Measurements from ENCODE around the gene PRRC2C. TPM values are rescaled to one million over a fixed set of nuclear protein-coding genes. Genes with fewer than 3 reads are reported as not detected.
"Not testable (repeated sequence)": the region's sequence is repeated elsewhere in the genome, so short reads cannot be mapped to it uniquely, and the experiment has no call there.

PRRC2C gene
- total RNA-seq, 1 donor from 2014 or later: 297 TPM

DNA sequence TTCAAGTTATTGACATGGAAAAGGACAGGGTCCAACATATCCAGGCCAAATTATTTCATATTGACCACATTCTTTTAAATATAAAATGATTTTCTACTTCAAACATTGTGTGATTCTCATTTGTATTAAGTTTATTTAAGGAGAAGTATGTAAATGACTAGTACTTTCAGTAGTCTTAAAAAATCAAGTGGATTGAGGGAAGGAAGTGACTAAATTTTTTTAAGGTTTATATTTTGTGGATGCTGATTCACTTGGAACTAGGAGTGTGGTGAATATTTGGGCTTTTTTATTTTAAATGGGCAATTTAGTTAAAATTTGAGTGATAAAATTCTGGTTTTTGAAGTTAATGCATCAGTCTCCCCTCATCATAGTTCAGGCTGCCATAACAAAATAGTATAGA lies 10.1 kb downstream of the PRRC2C start:
- intact Hi-C loops (cut with micrococcal nuclease): no loop called here

DNA sequence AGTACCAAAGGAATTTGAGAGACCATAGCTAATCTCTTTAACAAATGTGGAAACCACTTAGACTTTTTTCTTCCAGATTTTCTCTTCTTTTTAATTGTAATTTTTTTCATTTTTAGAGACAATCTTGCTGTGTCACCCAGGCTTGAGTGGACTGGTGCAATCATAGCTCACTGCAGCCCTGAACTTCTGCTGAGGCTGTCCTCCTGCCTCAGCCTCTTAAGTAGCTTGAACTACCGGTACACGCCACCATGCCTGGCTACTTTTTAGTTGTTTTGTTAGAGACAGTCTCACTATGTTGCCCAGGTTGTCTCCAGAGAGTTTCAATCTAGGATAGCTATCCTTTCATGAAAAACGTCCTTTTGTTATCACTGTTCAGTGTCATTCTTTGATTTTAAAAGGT lies 15.0 kb downstream of the PRRC2C start:
- intact Hi-C loops (cut with micrococcal nuclease): loop anchor here (2.0 kb wide), 1 partner anchor 14 kb away; no protein-coding TSS in a partner anchor

GRCh38 chr1:171500803-171501202 lies 15.5 kb downstream of the PRRC2C start:
- intact Hi-C loops (cut with micrococcal nuclease): loop anchor here (2.0 kb wide), 1 partner anchor 14 kb away; no protein-coding TSS in a partner anchor

DNA sequence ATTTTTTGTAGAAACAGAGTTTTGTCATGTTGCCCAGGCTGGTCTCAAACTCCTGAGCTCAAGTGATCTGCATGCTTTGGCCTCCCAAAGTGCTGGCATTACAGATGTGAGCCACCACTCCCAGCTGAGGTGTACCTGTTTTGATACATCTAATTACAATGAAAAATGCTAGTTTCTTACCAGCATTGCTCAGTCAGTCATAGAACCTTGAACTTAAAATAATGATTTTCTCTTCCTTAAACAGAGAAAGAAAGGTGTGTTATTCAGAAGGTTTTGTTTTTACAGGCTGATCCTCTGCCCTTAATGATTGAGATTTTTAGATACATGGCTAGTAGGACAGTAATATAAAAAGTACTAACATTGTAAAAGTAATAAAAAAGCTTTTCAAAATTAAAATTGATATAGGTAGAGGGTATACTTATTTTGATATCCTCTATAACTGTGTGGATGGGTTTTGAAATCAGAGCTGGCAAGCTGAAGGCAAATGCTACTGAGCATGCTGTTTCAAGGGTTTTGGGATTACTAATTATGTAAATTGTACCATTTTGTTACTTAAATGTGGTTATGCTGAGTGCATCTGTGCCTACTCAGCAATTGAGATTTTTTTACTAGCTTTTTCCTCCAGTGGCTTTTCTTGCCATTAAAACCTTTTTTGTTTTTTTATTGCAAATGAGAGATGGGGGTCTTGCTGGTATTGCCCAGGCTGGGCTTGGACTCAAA lies 16.1 kb downstream of the PRRC2C start:
- intact Hi-C loops (cut with micrococcal nuclease): loop anchor here (2.0 kb wide), 1 partner anchor 15 kb away; no protein-coding TSS in a partner anchor

GRCh38 chr1:171506525-171507304 lies 21.4 kb downstream of the PRRC2C start:
- intact Hi-C loops (cut with micrococcal nuclease): no loop called here

DNA sequence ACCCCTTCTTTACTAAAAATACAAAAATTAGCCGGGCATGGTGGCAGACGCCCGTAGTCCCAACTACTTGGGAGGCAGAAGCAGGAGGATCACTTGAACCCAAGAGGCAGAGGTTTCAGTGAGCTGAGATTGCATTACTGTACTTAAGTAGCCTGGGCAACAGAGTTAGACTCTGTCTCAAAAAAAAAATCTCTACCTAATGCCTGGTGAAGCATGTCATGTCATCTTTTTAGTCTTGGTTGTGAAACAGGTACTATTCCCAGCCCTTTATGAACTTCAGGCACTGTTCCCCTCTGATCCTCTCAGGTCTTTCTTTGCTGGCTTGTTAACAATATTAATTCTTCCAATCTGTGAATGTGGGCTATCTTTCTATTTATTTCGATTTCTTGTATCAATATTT lies 22.1 kb downstream of the PRRC2C start:
- intact Hi-C loops (cut with micrococcal nuclease): no loop called here

- intact Hi-C loops (cut with micrococcal nuclease): no loop called here
Measured at GRCh38 chr1:171509191-171509590, 23.9 kb downstream of the PRRC2C start.

GRCh38 chr1:171513743-171514142 lies 28.4 kb downstream of the PRRC2C start:
- intact Hi-C loops (cut with micrococcal nuclease): no loop called here

GRCh38 chr1:171515299-171515698 lies 30.0 kb downstream of the PRRC2C start:
- intact Hi-C loops (cut with micrococcal nuclease): loop anchor here (1.0 kb wide), 1 partner anchor 30 kb away; the partner anchor contains the start of gene PRRC2C

DNA sequence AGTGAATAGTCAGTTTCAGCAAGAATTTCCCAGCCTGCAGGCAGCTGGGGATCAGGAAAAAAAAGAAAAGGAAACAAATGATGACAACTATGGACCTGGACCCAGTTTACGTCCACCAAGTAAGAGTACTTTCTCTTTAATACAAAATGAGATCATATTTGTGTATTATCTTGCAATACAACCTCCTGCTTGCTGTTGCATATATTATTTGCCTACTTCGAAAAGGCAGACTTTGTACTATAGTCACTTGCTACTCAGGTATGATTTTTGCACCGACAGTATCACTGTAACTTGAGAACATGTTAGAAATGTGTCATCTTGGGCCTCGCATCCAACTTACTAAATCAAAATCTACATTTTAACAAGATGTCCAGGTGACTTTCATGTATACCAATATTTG lies 30.4 kb downstream of the PRRC2C start:
- intact Hi-C loops (cut with micrococcal nuclease): loop anchor here (1.0 kb wide), 1 partner anchor 30 kb away; the partner anchor contains the start of gene PRRC2C

GRCh38 chr1:171521567-171521966 lies 36.2 kb downstream of the PRRC2C start:
- intact Hi-C loops (cut with micrococcal nuclease): no loop called here

DNA sequence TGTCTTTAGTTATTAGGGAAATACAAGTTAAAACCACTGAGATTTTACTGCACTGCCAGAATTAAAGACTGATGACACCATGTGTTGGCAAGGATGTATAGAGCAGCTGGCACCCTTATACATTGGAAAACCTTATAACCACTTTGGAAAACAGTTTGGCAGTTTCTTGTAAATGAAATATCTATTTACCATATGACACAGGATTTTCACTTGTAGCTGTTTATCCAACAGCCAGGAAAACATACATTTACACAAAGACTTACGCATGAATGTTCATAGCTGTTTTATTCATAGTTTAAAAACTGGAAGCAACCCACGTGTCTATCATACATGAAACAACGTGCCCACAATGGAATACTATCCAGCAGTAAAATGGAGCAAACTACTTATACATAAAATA lies 45.3 kb downstream of the PRRC2C start:
- intact Hi-C loops (cut with micrococcal nuclease): loop anchor here (5.0 kb wide), 1 partner anchor 37 kb away; no protein-coding TSS in a partner anchor

GRCh38 chr1:171532520-171532919 lies 47.2 kb downstream of the PRRC2C start:
- intact Hi-C loops (cut with micrococcal nuclease): loop anchor here (5.0 kb wide), 1 partner anchor 35 kb away; no protein-coding TSS in a partner anchor

- intact Hi-C loops (cut with micrococcal nuclease): loop anchor here (5.0 kb wide), 2 partner anchors 42 to 58 kb away; partner anchors contain the start of gene PRRC2C
Measured at GRCh38 chr1:171545523-171545922, 60.2 kb downstream of the PRRC2C start.

GRCh38 chr1:171550050-171550449 lies 64.7 kb downstream of the PRRC2C start:
- intact Hi-C loops (cut with micrococcal nuclease): no loop called here

DNA sequence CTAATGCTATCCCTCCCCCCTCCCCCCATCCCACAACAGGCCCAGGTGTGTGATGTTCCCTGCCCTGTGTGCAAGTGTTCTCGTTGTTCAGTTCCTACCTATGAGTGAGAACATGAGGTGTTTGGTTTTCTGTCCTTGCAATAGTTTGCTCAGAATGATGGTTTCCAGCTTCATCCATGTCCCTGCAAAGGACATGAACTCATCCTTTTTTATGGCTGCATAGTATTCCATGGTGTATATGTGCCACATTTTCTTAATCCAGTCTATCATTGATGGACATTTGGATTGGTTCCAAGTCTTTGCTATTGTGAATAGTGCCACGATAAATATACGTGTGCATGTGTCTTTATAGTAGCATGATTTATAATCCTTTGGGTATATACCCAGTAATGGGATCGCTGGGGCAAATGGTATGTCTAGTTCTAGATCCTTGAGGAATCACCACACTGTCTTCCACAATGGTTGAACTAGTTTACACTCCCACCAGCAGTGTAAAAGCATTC lies 65.3 kb downstream of the PRRC2C start:
- intact Hi-C loops (cut with micrococcal nuclease): not testable (repeated sequence)

DNA sequence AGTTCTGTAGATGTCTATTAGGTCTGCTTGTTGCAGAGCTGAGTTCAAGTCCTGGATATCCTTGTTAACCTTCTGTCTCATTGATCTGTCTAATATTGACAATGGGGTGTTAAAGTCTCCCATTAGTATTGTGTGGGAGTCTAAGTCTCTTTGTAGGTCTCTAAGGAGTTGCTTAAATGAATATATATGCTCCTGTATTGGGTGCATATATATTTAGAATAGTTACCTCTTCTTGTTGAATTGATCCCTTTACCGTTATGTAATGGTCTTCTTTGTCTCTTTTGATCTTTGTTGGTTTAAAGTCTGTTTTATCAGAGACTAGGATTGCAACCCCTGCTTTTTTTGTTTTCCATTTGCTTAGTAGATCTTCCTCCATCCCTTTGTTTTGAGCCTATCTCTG lies 68.6 kb downstream of the PRRC2C start:
- intact Hi-C loops (cut with micrococcal nuclease): not testable (repeated sequence)

GRCh38 chr1:171563675-171564074 lies 78.3 kb downstream of the PRRC2C start:
- intact Hi-C loops (cut with micrococcal nuclease): no loop called here

- intact Hi-C loops (cut with micrococcal nuclease): loop anchor here (5.0 kb wide), 1 partner anchor 34 kb away; no protein-coding TSS in a partner anchor
Measured at GRCh38 chr1:171566467-171566866, 81.1 kb downstream of the PRRC2C start.

- intact Hi-C loops (cut with micrococcal nuclease): no loop called here
Measured at GRCh38 chr1:171570295-171570694, 85.0 kb downstream of the PRRC2C start.

GRCh38 chr1:171576144-171576543 lies 90.8 kb downstream of the PRRC2C start:
- intact Hi-C loops (cut with micrococcal nuclease): loop anchor here (2.0 to 5.0 kb wide), 2 partner anchors 15 to 166 kb away; partner anchors contain the start of gene VAMP4

- intact Hi-C loops (cut with micrococcal nuclease): loop anchor here (5.0 kb wide), 1 partner anchor 44 kb away; no protein-coding TSS in a partner anchor
Measured at GRCh38 chr1:171581226-171581625, 95.9 kb downstream of the PRRC2C start.

Measured in T-helper 1 cell treated with Interleukin-12 subunit alpha and Interleukin-12 subunit beta and Interleukin-4 antibody, amounts not matched to agents 30 ng/mL and 1 ng/mL, for 36 hours (primary cell).